Islet of Langerhans (tissue), 1 donor: ENCODE data around the gene INPP5F.

Experiments used
- FAIRE-seq: peaks from one replicate; lab custom pipeline; 2011; peaks lifted over from hg19 to GRCh38; lab: Jason Lieb, UNC

Gene INPP5F

GRCh38 chr10:119817991-119818888 is 92.4 kb downstream of the INPP5F start:
- no peak for FAIRE-seq

GRCh38 chr10:119818889-119819270 is 93.0 kb downstream of the INPP5F start:
- FAIRE-seq: no peak

GRCh38 chr10:119821182-119821581 is 95.3 kb downstream of the INPP5F start:
- no peak for FAIRE-seq

GRCh38 chr10:119824299-119824698 is 98.4 kb downstream of the INPP5F start:
- no peak for FAIRE-seq

- no peak for FAIRE-seq
Measured at GRCh38 chr10:119826771-119827170, 100.9 kb downstream of the INPP5F start.

- no peak for FAIRE-seq
Measured at GRCh38 chr10:119827430-119827829, 101.6 kb downstream of the INPP5F start.

- FAIRE-seq: no peak
Measured at GRCh38 chr10:119829429-119829828, 103.6 kb downstream of the INPP5F start.

- peak; percentile 13 for FAIRE-seq
Measured at GRCh38 chr10:119830851-119831250, 105.0 kb downstream of the INPP5F start.

- no peak for FAIRE-seq
Measured at GRCh38 chr10:119831656-119832055, 105.8 kb downstream of the INPP5F start.

GRCh38 chr10:119832951-119833350 is 107.1 kb downstream of the INPP5F start:
- FAIRE-seq: no peak

- no peak for FAIRE-seq
Measured at GRCh38 chr10:119834188-119834587, 108.3 kb downstream of the INPP5F start.

- FAIRE-seq: no peak
Measured at GRCh38 chr10:119845656-119846055, 119.8 kb downstream of the INPP5F start.

- FAIRE-seq: no peak
Measured at GRCh38 chr10:119849031-119849789, 123.4 kb downstream of the INPP5F start.

- no peak for FAIRE-seq
Measured at GRCh38 chr10:119849944-119850343, 124.1 kb downstream of the INPP5F start.

GRCh38 chr10:119852277-119852676 is 126.4 kb downstream of the INPP5F start:
- no peak for FAIRE-seq

GRCh38 chr10:119852822-119853221 is 127.0 kb downstream of the INPP5F start:
- peak; percentile 97 for FAIRE-seq

- no peak for FAIRE-seq
Measured at GRCh38 chr10:119853574-119853973, 127.7 kb downstream of the INPP5F start.

- FAIRE-seq: peak; percentile 36
Measured at GRCh38 chr10:119858063-119858462, 132.2 kb downstream of the INPP5F start.

- FAIRE-seq: peak; percentile 97
Measured at GRCh38 chr10:119859420-119860258, 133.8 kb downstream of the INPP5F start.

- no peak for FAIRE-seq
Measured at GRCh38 chr10:119860866-119861607, 135.2 kb downstream of the INPP5F start.

- FAIRE-seq: no peak
Measured at GRCh38 chr10:119862524-119862923, 136.7 kb downstream of the INPP5F start.
